Activated CD4-positive, alpha-beta T cell treated with anti-CD3 and anti-CD28 coated beads, Interleukin-2, Interleukin-4, amounts not matched to agents 100 ng/mL and 50 ng/mL, durations not matched to agents 16 hours and 8 hours (primary cell): ENCODE results near the gene PPFIA2.
"Not testable (repeated sequence)": the region's sequence is repeated elsewhere in the genome, so short reads cannot be mapped to it uniquely, and the experiment has no call there.

ENCODE experiments used
- DNase-seq: peaks from one replicate; pipeline ENCODE4 v3.0.0-alpha.2; 2020; ENCODE audit warnings: low spot score

PPFIA2 gene

GRCh38 chr12:81668475-81668874 lies 90.7 kb downstream of the PPFIA2 start:
- DNase-seq = peak; percentile 63

GRCh38 chr12:81659310-81659709 lies 99.8 kb downstream of the PPFIA2 start:
- not testable (repeated sequence) for DNase-seq

GRCh38 chr12:81644503-81644902 lies 114.6 kb downstream of the PPFIA2 start:
- DNase-seq = peak; percentile 17

- DNase-seq = no peak
These were observed 120.0 kb downstream of the PPFIA2 start for GRCh38 chr12:81639196-81639595.

- DNase-seq = no peak
These were observed 126.0 kb downstream of the PPFIA2 start for GRCh38 chr12:81633127-81633526.

- DNase-seq = peak; percentile 18
These were observed 131.6 kb downstream of the PPFIA2 start for GRCh38 chr12:81627336-81628189.

- no peak for DNase-seq
These were observed 132.7 kb downstream of the PPFIA2 start for GRCh38 chr12:81626406-81626805.

GRCh38 chr12:81617915-81618314 lies 141.2 kb downstream of the PPFIA2 start:
- DNase-seq = no peak

- DNase-seq = no peak
These were observed 144.0 kb downstream of the PPFIA2 start for GRCh38 chr12:81615026-81615588.

GRCh38 chr12:81610955-81611889 lies 147.9 kb downstream of the PPFIA2 start:
- DNase-seq = peak; percentile 1

GRCh38 chr12:81597928-81598604 lies 161.1 kb downstream of the PPFIA2 start:
- no peak for DNase-seq

- DNase-seq = no peak
These were observed 162.6 kb downstream of the PPFIA2 start for GRCh38 chr12:81596558-81596957.

GRCh38 chr12:81591256-81591655 lies 167.9 kb downstream of the PPFIA2 start:
- DNase-seq = no peak

GRCh38 chr12:81590703-81591102 lies 168.4 kb downstream of the PPFIA2 start:
- DNase-seq = not testable (repeated sequence)

GRCh38 chr12:81588235-81589008 lies 170.7 kb downstream of the PPFIA2 start:
- DNase-seq = no peak

- DNase-seq = no peak
These were observed 173.4 kb downstream of the PPFIA2 start for GRCh38 chr12:81585787-81586186.

- DNase-seq = no peak
These were observed 185.9 kb downstream of the PPFIA2 start for GRCh38 chr12:81573228-81573627.

- no peak for DNase-seq
These were observed 186.7 kb downstream of the PPFIA2 start for GRCh38 chr12:81572411-81572810.

GRCh38 chr12:81570234-81570633 lies 188.9 kb downstream of the PPFIA2 start:
- no peak for DNase-seq

- DNase-seq = no peak
These were observed 194.9 kb downstream of the PPFIA2 start for GRCh38 chr12:81564237-81564636.

- no peak for DNase-seq
These were observed 201.1 kb downstream of the PPFIA2 start for GRCh38 chr12:81558031-81558430.
